GM21526 (cell line): Measurements from ENCODE around the gene ENHO.
A peak's percentile ranks its signal among the peaks of the same experiment; 100 is the strongest.

Experiments
- ATAC-seq: cut with Tn5 transposase; IDR thresholded peaks from one replicate; pipeline ENCODE4 v1.9.1; 2021; ENCODE audit warnings: moderate library complexity; ENCODE audit not compliant: unreplicated experiment, low FRiP score

The ENHO gene

GRCh38 chr9:34522971-34523797 lies at the start of gene ENHO:
Gene ENHO, minus strand, starts transcription at chr9:34522990. Its CDS starts 1,295 bp downstream, at chr9:34521695.
- ATAC-seq = peak; percentile 91

- ATAC-seq = no peak
These were observed 49.3 kb upstream of the ENHO start for GRCh38 chr9:34572092-34572491.

- no peak for ATAC-seq
These were observed 48.7 kb upstream of the ENHO start for GRCh38 chr9:34571481-34571810.

- ATAC-seq = no peak
These were observed 48.2 kb upstream of the ENHO start for GRCh38 chr9:34570809-34571480.

- no peak for ATAC-seq
These were observed 47.6 kb upstream of the ENHO start for GRCh38 chr9:34570376-34570775.

- ATAC-seq = no peak
These were observed 46.0 kb upstream of the ENHO start for GRCh38 chr9:34568774-34569173.

- ATAC-seq = no peak
These were observed 45.3 kb upstream of the ENHO start for GRCh38 chr9:34568133-34568532.

GRCh38 chr9:34566972-34567371 lies 44.2 kb upstream of the ENHO start:
- no peak for ATAC-seq

GRCh38 chr9:34566322-34566721 lies 43.5 kb upstream of the ENHO start:
- no peak for ATAC-seq

- ATAC-seq = no peak
These were observed 43.1 kb upstream of the ENHO start for GRCh38 chr9:34565856-34566255.

- no peak for ATAC-seq
These were observed 41.8 kb upstream of the ENHO start for GRCh38 chr9:34564617-34565016.

- ATAC-seq = no peak
These were observed 40.5 kb upstream of the ENHO start for GRCh38 chr9:34563262-34563661.

GRCh38 chr9:34562135-34562745 lies 39.5 kb upstream of the ENHO start:
- ATAC-seq = no peak

- ATAC-seq = no peak
These were observed 37.9 kb upstream of the ENHO start for GRCh38 chr9:34560599-34561214.

GRCh38 chr9:34559624-34560455 lies 37.0 kb upstream of the ENHO start:
- no peak for ATAC-seq

- no peak for ATAC-seq
These were observed 36.3 kb upstream of the ENHO start for GRCh38 chr9:34558919-34559623.

GRCh38 chr9:34558364-34558763 lies 35.6 kb upstream of the ENHO start:
- ATAC-seq = no peak

GRCh38 chr9:34557426-34558321 lies 34.9 kb upstream of the ENHO start:
- no peak for ATAC-seq

GRCh38 chr9:34556949-34557348 lies 34.2 kb upstream of the ENHO start:
- no peak for ATAC-seq
